Testis (tissue), 5 donors: ENCODE measurements around the gene ST8SIA6. TPM values are rescaled to one million over a fixed set of nuclear protein-coding genes. Genes with fewer than 3 reads are reported as not detected.
"Not testable (repeated sequence)": the region's sequence is repeated elsewhere in the genome, so short reads cannot be mapped to it uniquely, and the experiment has no call there.

ENCODE experiments used
- DNase-seq: peaks from one replicate; pipeline ENCODE4 v3.0.0-alpha.2; 2019
- H3K27ac ChIP-seq, 2 donors: fragments of 200-600 bp; sonication (generic); one replicate each; pipeline ENCODE4 v1.5.1; 2019
- H3K27me3 ChIP-seq: fragments of 200-600 bp; sonication (generic); one replicate; pipeline ENCODE4 v1.5.1; 2019
- H3K36me3 ChIP-seq: fragments of 200-600 bp; sonication (generic); one replicate; pipeline ENCODE4 v1.5.1; 2017; ENCODE audit warnings: low read depth; ENCODE audit errors: missing control alignments
- H3K4me1 ChIP-seq: fragments of 200-600 bp; sonication (generic); one replicate; pipeline ENCODE4 v1.5.1; 2019
- H3K4me3 ChIP-seq, 2 donors: fragments of 200-600 bp; sonication (generic); one replicate each; pipeline ENCODE4 v1.5.1; 2017 to 2019
- H3K9me3 ChIP-seq: fragments of 200-600 bp; sonication (generic); one replicate; pipeline ENCODE4 v1.5.1; 2017
- POLR2A ChIP-seq: fragments of 450-650 bp; IDR thresholded peaks from one replicate; pipeline ENCODE4 v1.6.1; 2017; ENCODE audit warnings: antibody characterized with exemption, mild to moderate bottlenecking, moderate library complexity
- WGBS, 2 donors: methylation state at CpG; one replicate each; pipeline ENCODE4 v1.1.5; 2018; 5-methylcytosine and 5-hydroxymethylcytosine counted together
- intact Hi-C: fragments of 100-400 bp; cut with DNase I; formaldehyde crosslinking; loops from one replicate; pipeline ENCODE4 v1.15.1; 2023; ENCODE audit warnings: low total_unique reads
- long read RNA-seq, 2 donors: transcript quantifications; one replicate each; lab custom pipeline, GENCODE V29; 2026
- polyA plus RNA-seq: library from polyadenylated mRNA; stranded (reverse); fragments of 350-450 nt; fragmentation: Illumina TruSeq; extraction: RNeasy Lipid Tissue Mini Kit (QIAGEN cat#74804); gene quantifications from one replicate; pipeline ENCODE4 v1.2.3, GENCODE V29; 2014; ENCODE audit warnings: low read depth, low replicate concordance; ENCODE audit not compliant: insufficient read depth
- total RNA-seq, 2 donors: library from RNA; depleted of rRNA; stranded (reverse); fragments of >200 nt; gene quantifications; one replicate each; pipeline ENCODE4 v1.2.3, GENCODE V29; 2016
- TF ChIP-seq, protein P1 (sequence below), 3 experiments: fragments of 450-650 bp in 2 of 3; fragments of 200-600 bp in 1 of 3; sonication (generic) in 1 of 3; IDR thresholded peaks; one replicate each; pipeline ENCODE4 v1.5.1; 2016 to 2019; ENCODE audit warnings: antibody characterized with exemption in 3 of 3, mild to moderate bottlenecking in 2 of 3, moderate library complexity in 1 of 3

The ST8SIA6 gene
- total RNA-seq (1 to 10 TPM in 1 of 2 donors, under 1 TPM in 1; 0.87 to 1.6 TPM), polyA plus RNA-seq (0.84 TPM)
- long read RNA-seq, donor 1, partial matches to known transcripts: 0 of 1 reads
- long read RNA-seq, donor 1, other reads (novel, unspliced or antisense): 0 of 1 reads
- long read RNA-seq, donor 2: 0 reads

DNA sequence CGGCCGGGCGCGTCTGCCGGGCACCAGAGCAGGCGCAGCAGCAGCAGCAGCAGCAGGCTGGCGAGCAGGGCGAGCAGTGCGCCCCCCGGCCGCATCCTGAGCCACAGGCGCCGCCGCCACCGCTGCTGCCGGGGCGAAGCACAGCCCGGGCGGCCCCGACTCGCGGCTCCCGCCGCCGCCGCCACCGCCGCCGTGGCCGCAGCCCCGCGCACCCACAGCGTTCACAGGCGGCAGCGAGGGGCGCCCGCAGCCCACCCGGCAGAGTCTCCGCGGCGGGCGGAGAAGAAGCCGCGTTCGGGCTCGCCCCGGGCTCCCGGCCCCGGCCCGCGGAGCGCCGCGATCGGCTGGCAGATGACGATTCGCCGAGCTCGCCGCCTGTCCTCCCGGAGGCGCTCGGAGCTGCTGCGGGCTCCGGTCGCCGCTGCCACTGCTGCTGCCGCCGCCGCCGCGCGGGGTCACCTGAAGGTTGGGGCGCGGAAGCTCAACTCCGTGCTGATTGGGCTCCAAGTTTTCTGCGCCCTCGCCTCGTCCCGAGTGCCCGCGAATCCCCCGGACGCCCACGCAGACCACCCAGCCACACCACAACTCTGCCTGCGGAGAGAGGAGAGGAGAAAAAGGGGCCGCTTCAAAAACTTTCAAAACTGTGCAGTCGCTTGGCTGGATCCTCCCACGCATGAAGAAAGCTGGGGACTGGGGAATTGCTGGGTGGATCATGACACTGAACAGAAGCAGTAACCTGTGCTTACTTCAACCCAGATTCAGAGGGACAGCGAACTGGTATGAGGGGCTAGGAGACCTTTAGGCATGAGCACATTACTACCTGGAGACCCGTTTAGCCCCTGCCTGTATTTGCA lies at the start of gene ST8SIA6:
TSS of gene ST8SIA6 (minus strand) at position 435 of the 854 bp plus-strand sequence. CDS start at position 95, 340 bp downstream.
- Histone ChIP-seq H3K4me1 (peaks cover 3% of the 10 kb centered on the region), H3K27ac (no peak within 1 kb of the TSS), H3K4me3 (peak within 1 kb of the TSS; percentile 27 to 44), H3K27me3 (no peaks in the 10 kb centered on the region), H3K9me3 (no peaks in the 10 kb centered on the region), H3K36me3 (no peaks in the 10 kb centered on the region)
- TF ChIP-seq, protein P1, sequence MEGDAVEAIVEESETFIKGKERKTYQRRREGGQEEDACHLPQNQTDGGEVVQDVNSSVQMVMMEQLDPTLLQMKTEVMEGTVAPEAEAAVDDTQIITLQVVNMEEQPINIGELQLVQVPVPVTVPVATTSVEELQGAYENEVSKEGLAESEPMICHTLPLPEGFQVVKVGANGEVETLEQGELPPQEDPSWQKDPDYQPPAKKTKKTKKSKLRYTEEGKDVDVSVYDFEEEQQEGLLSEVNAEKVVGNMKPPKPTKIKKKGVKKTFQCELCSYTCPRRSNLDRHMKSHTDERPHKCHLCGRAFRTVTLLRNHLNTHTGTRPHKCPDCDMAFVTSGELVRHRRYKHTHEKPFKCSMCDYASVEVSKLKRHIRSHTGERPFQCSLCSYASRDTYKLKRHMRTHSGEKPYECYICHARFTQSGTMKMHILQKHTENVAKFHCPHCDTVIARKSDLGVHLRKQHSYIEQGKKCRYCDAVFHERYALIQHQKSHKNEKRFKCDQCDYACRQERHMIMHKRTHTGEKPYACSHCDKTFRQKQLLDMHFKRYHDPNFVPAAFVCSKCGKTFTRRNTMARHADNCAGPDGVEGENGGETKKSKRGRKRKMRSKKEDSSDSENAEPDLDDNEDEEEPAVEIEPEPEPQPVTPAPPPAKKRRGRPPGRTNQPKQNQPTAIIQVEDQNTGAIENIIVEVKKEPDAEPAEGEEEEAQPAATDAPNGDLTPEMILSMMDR (IDR thresholded peaks at IDR 0.05): no peak
- no peak for TF ChIP-seq POLR2A
- peak; percentile 34 for DNase-seq
- intact Hi-C loops: no loop called here
- 7 to 20% methylated on average over 4 to 16 of the region's 91 CpGs for WGBS, 2 donors

GRCh38 chr10:17503795-17504194 lies 49.4 kb upstream of the ST8SIA6 start:
- intact Hi-C loops: no loop called here
- Histone ChIP-seq H3K27me3 (no peaks in the 10 kb centered on the region), H3K4me1 (no peaks in the 10 kb centered on the region), H3K36me3 (no peaks in the 10 kb centered on the region), H3K4me3 (no peak overlapping the region), H3K9me3 (no peaks in the 10 kb centered on the region), H3K27ac (no peak overlapping the region)
- WGBS, 2 donors: 81 to 87% methylated on average over 7 of the region's 7 CpGs
- TF ChIP-seq, protein P1 (IDR thresholded peaks at IDR 0.05): no peak
- TF ChIP-seq POLR2A: no peak
- DNase-seq: no peak

- TF ChIP-seq, protein P1 (IDR thresholded peaks at IDR 0.05): no peak
- TF ChIP-seq POLR2A: no peak
- Histone ChIP-seq H3K9me3 (no peaks in the 10 kb centered on the region), H3K27ac (no peak overlapping the region), H3K36me3 (no peaks in the 10 kb centered on the region), H3K4me3 (no peak overlapping the region), H3K4me1 (no peaks in the 10 kb centered on the region), H3K27me3 (no peaks in the 10 kb centered on the region)
- DNase-seq: no peak
- intact Hi-C loops: no loop called here
- 86 to 87% methylated on average over 2 of the region's 2 CpGs for WGBS, 2 donors
Measured at GRCh38 chr10:17502814-17503213, 48.4 kb upstream of the ST8SIA6 start.

DNA sequence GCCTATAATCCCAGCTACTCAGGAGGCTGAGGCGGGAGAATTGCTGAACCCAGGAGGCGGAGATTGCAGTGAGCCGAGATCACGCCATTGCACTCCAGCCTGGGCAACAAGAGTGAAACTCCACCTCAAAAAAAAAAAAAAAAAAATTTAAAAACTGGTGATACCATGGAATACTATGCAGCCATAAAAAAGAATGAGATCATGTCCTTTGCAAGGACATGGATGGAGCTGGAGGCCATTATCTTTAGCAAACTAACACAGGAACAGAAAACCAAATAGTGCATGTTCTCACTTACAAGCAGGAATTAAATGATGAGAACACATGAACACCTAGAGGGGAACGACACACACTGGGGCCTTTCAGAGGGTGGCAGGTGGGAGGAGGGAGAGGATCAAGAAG lies 44.6 kb upstream of the ST8SIA6 start:
- H3K4me1 ChIP-seq, H3K9me3 ChIP-seq, intact Hi-C loops, H3K27me3 ChIP-seq, H3K36me3 ChIP-seq, DNase-seq, H3K4me3 ChIP-seq, H3K27ac ChIP-seq: not testable (repeated sequence)
- 92 to 98% methylated on average over 5 of the region's 5 CpGs for WGBS, 2 donors

DNA sequence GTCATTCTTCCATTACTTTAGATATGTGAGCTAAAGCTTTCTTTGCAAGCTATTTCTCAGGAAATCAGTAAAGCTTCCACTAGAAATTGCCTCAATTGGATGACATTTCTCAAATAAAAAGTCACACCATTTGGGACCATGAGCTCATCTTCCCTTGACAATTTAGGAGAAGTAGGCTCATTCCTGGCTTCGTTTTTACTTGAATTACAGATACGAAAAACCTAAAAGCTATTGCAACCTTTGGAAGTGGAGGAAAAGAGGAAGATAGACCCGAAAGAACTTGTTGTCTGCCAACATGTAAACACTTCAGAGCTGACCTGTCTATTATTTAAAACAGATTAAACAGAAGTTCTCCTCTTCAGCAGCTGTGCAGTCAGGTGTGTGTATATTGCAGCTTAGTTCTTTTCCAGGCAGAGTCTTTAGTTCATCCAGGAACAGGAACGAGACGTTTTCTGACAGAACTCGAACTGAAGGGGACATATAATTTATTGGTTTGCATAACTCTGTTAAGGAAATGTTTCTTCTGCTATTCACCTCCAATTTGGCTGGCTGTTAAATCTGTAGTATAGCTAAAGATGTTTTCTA lies 43.1 kb upstream of the ST8SIA6 start:
- Histone ChIP-seq H3K4me3 (no peak overlapping the region), H3K36me3 (no peaks in the 10 kb centered on the region), H3K27ac (no peak overlapping the region), H3K4me1 (no peaks in the 10 kb centered on the region), H3K27me3 (no peaks in the 10 kb centered on the region), H3K9me3 (no peaks in the 10 kb centered on the region)
- DNase-seq: no peak
- TF ChIP-seq, protein P1 (IDR thresholded peaks at IDR 0.05): no peak
- no peak for TF ChIP-seq POLR2A
- intact Hi-C loops: no loop called here
- 57 to 58% methylated on average over 6 of the region's 6 CpGs for WGBS, 2 donors
